A172 (cell line): ENCODE data around the gene PPTC7. TPM values are rescaled to one million over a fixed set of nuclear protein-coding genes. Genes with fewer than 3 reads are reported as not detected.

Experiments
- total RNA-seq: library from RNA; depleted of rRNA; stranded (reverse); fragments of >200 nt; shearing (Covaris generic); gene quantifications from 2 replicates; pipeline ENCODE4 v1.2.3, GENCODE V29; 2014; rRNA removed

Gene PPTC7
- total RNA-seq, 1 experiment from 2014 or later, result 2.7 TPM

Other genes with a start within 250 kb of the PPTC7 start
- 81.1 and 103 TPM in 2 replicates for gene ANAPC7, start 179.6 kb downstream of the PPTC7 start, total RNA-seq
- gene ARPC3, start 133.0 kb downstream of the PPTC7 start, total RNA-seq, result 411 and 467 TPM in 2 replicates
- 47.8 and 58.1 TPM in 2 replicates for gene GPN3, start 115.1 kb downstream of the PPTC7 start, total RNA-seq
- 13.5 and 19.4 TPM in 2 replicates for gene FAM216A, start 114.5 kb downstream of the PPTC7 start, total RNA-seq
- gene VPS29, start 81.2 kb downstream of the PPTC7 start, total RNA-seq, result 124 and 205 TPM in 2 replicates
- gene RAD9B, start 81.0 kb downstream of the PPTC7 start, total RNA-seq, result 0.89 and 2.1 TPM in 2 replicates
- gene TCTN1, start 30.8 kb upstream of the PPTC7 start, total RNA-seq, result 48.9 and 94.0 TPM in 2 replicates
- gene HVCN1, start 105.8 kb upstream of the PPTC7 start, total RNA-seq, result 0.14 and 0.95 TPM in 2 replicates
- gene PPP1CC, start 159.6 kb upstream of the PPTC7 start, total RNA-seq, result 195 and 212 TPM in 2 replicates